H1 (cell line): ENCODE data around the gene DCTN1. TPM values are rescaled to one million over a fixed set of nuclear protein-coding genes. Genes with fewer than 3 reads are reported as not detected.

Source experiments
- CTCF ChIA-PET: fragments of 300-600 bp; sonication (Branson Sonifier 250); formaldehyde crosslinking; loops from one replicate; lab custom pipeline; 2021; ENCODE audit not compliant: partially characterized antibody; lab: Charles Lee
- POLR2A ChIA-PET: fragments of 300-600 bp; sonication (Branson Sonifier 250); formaldehyde crosslinking; loops from one replicate; lab custom pipeline; 2021; ENCODE audit warnings: inconsistent platforms; ENCODE audit not compliant: partially characterized antibody; lab: Charles Lee
- DNase-seq, 2 experiments: peaks; one replicate each; pipeline versions ENCODE4 v3.0.0 to v3.0.0-alpha.2; 2010 to 2022; ENCODE audit warnings: low spot score in 2 of 2, low read depth in 1 of 2, mixed read lengths in 1 of 2
- FAIRE-seq: peaks from 2 replicates; lab custom pipeline; 2011; peaks lifted over from hg19 to GRCh38; lab: Jason Lieb, UNC
- H2AFZ ChIP-seq: 2 replicates; pipeline ENCODE4 v1.8.1; 2012; ENCODE audit warnings: low read length, inconsistent platforms
- H2AK5ac ChIP-seq: 2 replicates; pipeline ENCODE4 v1.6.1; 2013; ENCODE audit warnings: low read depth, low read length
- H2BK120ac ChIP-seq: replicated peaks from 2 replicates; pipeline ENCODE3; 2013; ENCODE audit warnings: low read depth, low read length, inconsistent platforms
- H2BK12ac ChIP-seq: 2 replicates; pipeline ENCODE4 v1.6.1; 2013; ENCODE audit warnings: low read depth, low read length
- H2BK15ac ChIP-seq: 2 replicates; pipeline ENCODE4 v1.6.1; 2013; ENCODE audit warnings: low read length
- H2BK20ac ChIP-seq: 2 replicates; pipeline ENCODE4 v1.6.1; 2013; ENCODE audit warnings: low read length
- H2BK5ac ChIP-seq: 2 replicates; pipeline ENCODE4 v1.6.1; 2013; ENCODE audit warnings: low read depth, low read length
- H3K14ac ChIP-seq: 2 replicates; pipeline ENCODE4 v1.6.1; 2013; ENCODE audit warnings: inconsistent platforms; ENCODE audit not compliant: insufficient read length
- H3K18ac ChIP-seq: 2 replicates; pipeline ENCODE4 v1.6.1; 2013; ENCODE audit warnings: low read length; ENCODE audit errors: extremely low read depth
- H3K23ac ChIP-seq: 2 replicates; pipeline ENCODE4 v1.6.1; 2013; ENCODE audit warnings: inconsistent platforms; ENCODE audit not compliant: insufficient read length
- H3K23me2 ChIP-seq: 2 replicates; pipeline ENCODE4 v1.6.1; 2013; ENCODE audit warnings: low read depth, low read length
- H3K27ac ChIP-seq: 2 replicates; pipeline ENCODE4 v1.6.1; 2011; ENCODE audit warnings: low read depth, low read length, inconsistent platforms
- H3K27me3 ChIP-seq, 4 experiments: replicated peaks in 1 of 4; 1 replicate in 1 of 4; 2 replicates in 3 of 4; pipeline versions ENCODE4 v1.6.1 to v1.8.1; 2011 to 2013; ENCODE audit warnings: low read length in 3 of 4, mild to moderate bottlenecking in 3 of 4, inconsistent platforms in 2 of 4, mixed read lengths in 2 of 4, moderate library complexity in 1 of 4; ENCODE audit not compliant: control insufficient read depth in 3 of 4, insufficient read depth in 3 of 4; ENCODE audit errors: extremely low read depth in 1 of 4
- H3K36me3 ChIP-seq, 4 experiments: 2 replicates each; pipeline versions ENCODE4 v1.6.1 to v1.8.1; 2011 to 2013; ENCODE audit warnings: mild to moderate bottlenecking in 4 of 4, low read length in 3 of 4, moderate library complexity in 2 of 4, control low read depth in 1 of 4, inconsistent platforms in 1 of 4; ENCODE audit not compliant: insufficient read depth in 4 of 4, control insufficient read depth in 2 of 4
- H3K4ac ChIP-seq: replicated peaks from 2 replicates; pipeline ENCODE3; 2013; ENCODE audit warnings: low read length, low read depth, mixed read lengths, inconsistent platforms; ENCODE audit not compliant: insufficient read length
- H3K4me1 ChIP-seq, 4 experiments: replicated peaks in 1 of 4; 1 replicate in 1 of 4; 2 replicates in 3 of 4; pipeline versions ENCODE4 v1.6.1 to v1.8.1; 2011 to 2013; ENCODE audit warnings: low read length in 3 of 4, inconsistent platforms in 2 of 4, mixed read lengths in 1 of 4; ENCODE audit not compliant: insufficient read depth in 4 of 4, control insufficient read depth in 3 of 4
- H3K4me2 ChIP-seq, 2 experiments: 2 replicates each; pipeline versions ENCODE4 v1.6.1 to v1.8.1; 2011 to 2013; ENCODE audit warnings: low read depth in 2 of 2, low read length in 2 of 2, control low read depth in 1 of 2, inconsistent platforms in 1 of 2, mild to moderate bottlenecking in 1 of 2; ENCODE audit not compliant: insufficient read depth in 1 of 2
- H3K4me3 ChIP-seq, 4 experiments: fragments of 200-600, 300-600 bp in 1 of 4; sonication (generic), shearing (Covaris generic), sonication (Bioruptor Twin) in 1 of 4; 2 replicates each; pipeline versions ENCODE4 v1.5.1 to v1.8.1; 2011 to 2016; ENCODE audit warnings: low read length in 4 of 4, low read depth in 3 of 4, control low read depth in 2 of 4, inconsistent platforms in 2 of 4, mild to moderate bottlenecking in 2 of 4, mixed read lengths in 1 of 4, moderate library complexity in 1 of 4; ENCODE audit not compliant: insufficient read depth in 2 of 4; ENCODE audit errors: extremely low read depth in 1 of 4
- H3K56ac ChIP-seq: replicated peaks from 2 replicates; pipeline ENCODE3; 2013; ENCODE audit warnings: low read depth, mild to moderate bottlenecking, mixed read lengths, low read length, inconsistent platforms; ENCODE audit not compliant: insufficient read length
- H3K79me1 ChIP-seq: 2 replicates; pipeline ENCODE4 v1.6.1; 2013; ENCODE audit warnings: low read depth, low read length, control low read depth
- H3K79me2 ChIP-seq, 2 experiments: 2 replicates each; pipeline versions ENCODE4 v1.6.1 to v1.8.1; 2012 to 2013; ENCODE audit warnings: low read length in 2 of 2, mild to moderate bottlenecking in 2 of 2, inconsistent platforms in 1 of 2; ENCODE audit not compliant: insufficient read depth in 2 of 2, control insufficient read depth in 1 of 2
- H3K9ac ChIP-seq, 4 experiments: replicated peaks in 1 of 4; 1 replicate in 1 of 4; 2 replicates in 3 of 4; pipeline versions ENCODE4 v1.6.1 to v1.8.1; 2011 to 2013; ENCODE audit warnings: low read depth in 3 of 4, low read length in 3 of 4, control low read depth in 2 of 4, mild to moderate bottlenecking in 2 of 4, moderate library complexity in 2 of 4, inconsistent platforms in 1 of 4; ENCODE audit errors: extremely low read depth in 1 of 4
- H3K9me3 ChIP-seq, 2 experiments: 2 replicates each; pipeline versions ENCODE4 v1.6.1 to v1.8.1; 2012 to 2013; ENCODE audit warnings: mild to moderate bottlenecking in 2 of 2, moderate library complexity in 2 of 2, control low read depth in 1 of 2, inconsistent platforms in 1 of 2, low read depth in 1 of 2, low read length in 1 of 2, mixed read lengths in 1 of 2; ENCODE audit not compliant: insufficient read depth in 2 of 2
- H4K20me1 ChIP-seq, 2 experiments: replicated peaks in 1 of 2; 2 replicates each; pipeline versions ENCODE3 to v1.8.1; 2011 to 2013; ENCODE audit warnings: inconsistent platforms in 2 of 2, low read length in 2 of 2, mild to moderate bottlenecking in 1 of 2; ENCODE audit not compliant: insufficient read depth in 2 of 2, control insufficient read depth in 1 of 2
- H4K5ac ChIP-seq: 2 replicates; pipeline ENCODE4 v1.6.1; 2013; ENCODE audit warnings: low read length, low read depth, mixed read lengths, inconsistent platforms; ENCODE audit not compliant: insufficient read length
- H4K8ac ChIP-seq: 2 replicates; pipeline ENCODE4 v1.8.0; 2013; ENCODE audit warnings: mild to moderate bottlenecking, moderate library complexity, low read length, inconsistent platforms; ENCODE audit not compliant: insufficient read depth; ENCODE audit errors: extremely low read depth
- H4K91ac ChIP-seq: replicated peaks from 2 replicates; pipeline ENCODE3; 2013; ENCODE audit warnings: low read length, mixed read lengths, inconsistent platforms; ENCODE audit not compliant: insufficient read length
- BACH1 ChIP-seq: IDR thresholded peaks from 2 replicates; pipeline ENCODE4 v1.6.1; 2012; ENCODE audit warnings: low read length, improper control_type of control experiment
- CBX5 ChIP-seq: fragments of 300-800, 300-1000 bp; sonication (generic); IDR thresholded peaks from 2 replicates; pipeline ENCODE4 v1.7.1; 2016; ENCODE audit warnings: antibody characterized with exemption, low read length, low read depth
- CHD1 ChIP-seq: IDR thresholded peaks from 2 replicates; pipeline ENCODE4 v1.6.1; 2012; ENCODE audit warnings: low read depth, low read length, improper control_type of control experiment
- CREB1 ChIP-seq: IDR thresholded peaks from 2 replicates; pipeline ENCODE4 v1.6.1; 2012; ENCODE audit warnings: inconsistent platforms
- FOSL1 ChIP-seq: IDR thresholded peaks from 2 replicates; pipeline ENCODE4 v1.6.1; 2011; ENCODE audit warnings: mild to moderate bottlenecking, low read depth, low read length, moderate library complexity; ENCODE audit not compliant: insufficient read depth
- GTF2F1 ChIP-seq: IDR thresholded peaks from 2 replicates; pipeline ENCODE4 v1.6.1; 2012; ENCODE audit warnings: low read depth, low read length, improper control_type of control experiment, borderline replicate concordance
- HDAC2 ChIP-seq, 2 experiments: fragments of 300-600 bp in 1 of 2; sonication (generic) in 1 of 2; IDR thresholded peaks; 2 replicates each; pipeline ENCODE4 v1.6.1; 2011 to 2012; ENCODE audit warnings: low read depth in 2 of 2, low read length in 2 of 2, mild to moderate bottlenecking in 2 of 2, moderate library complexity in 2 of 2, borderline replicate concordance in 1 of 2, inconsistent platforms in 1 of 2
- JUN ChIP-seq: IDR thresholded peaks from 2 replicates; pipeline ENCODE4 v1.6.1; 2011; ENCODE audit warnings: low read depth, mild to moderate bottlenecking, improper control_type of control experiment, low read length
- JUND ChIP-seq: IDR thresholded peaks from 2 replicates; pipeline ENCODE4 v1.6.1; 2011; ENCODE audit warnings: mild to moderate bottlenecking, improper control_type of control experiment, low read length
- KDM1A ChIP-seq: fragments of 200-600, 300-600 bp; sonication (generic); IDR thresholded peaks from 2 replicates; pipeline ENCODE4 v1.7.1; 2016; ENCODE audit warnings: mild to moderate bottlenecking, low read length, borderline replicate concordance
- KDM4A ChIP-seq: IDR thresholded peaks from one replicate; pipeline ENCODE4 v1.7.1; 2012; ENCODE audit warnings: low read depth, mild to moderate bottlenecking, moderate library complexity, low read length, inconsistent platforms; ENCODE audit not compliant: severe bottlenecking
- SIX5 ChIP-seq: IDR thresholded peaks from 2 replicates; pipeline ENCODE4 v1.6.1; 2011; ENCODE audit warnings: mild to moderate bottlenecking, low read depth, low read length
- TAF1 ChIP-seq: IDR thresholded peaks from 2 replicates; pipeline ENCODE4 v1.6.1; 2011; ENCODE audit warnings: mild to moderate bottlenecking, low read depth, low read length
- TAF7 ChIP-seq: optimal IDR thresholded peaks from 2 replicates; pipeline ENCODE3; 2011; ENCODE audit warnings: low read depth, mild to moderate bottlenecking, inconsistent platforms, low read length, moderate library complexity, borderline replicate concordance
- WGBS, 2 experiments: shearing (Covaris generic) in 1 of 2; methylation state at CpG; one replicate each; pipeline versions ENCODE4 v1.1.6 to v1.1.7; 2013 to 2015; ENCODE audit warnings: low lambda C conversion rate in 2 of 2, mixed read lengths in 2 of 2, inconsistent platforms in 1 of 2, low coverage in 1 of 2, missing lambda C conversion rate in 1 of 2; ENCODE audit not compliant: insufficient replicate concordance in 2 of 2, insufficient coverage in 1 of 2, insufficient read length in 1 of 2; ENCODE audit errors: extremely low coverage in 1 of 2, missing lambda C conversion rate in 1 of 2; 5-methylcytosine and 5-hydroxymethylcytosine counted together
- polyA plus RNA-seq, 7 experiments: library from polyadenylated mRNA; depleted of rRNA in 3 of 7; stranded (reverse) in 5 of 7; unstranded in 2 of 7; fragments of >200 nt in 5 of 7; fragments of 200-250 nt in 2 of 7; gene quantifications; 1 replicate in 5 of 7; 2 replicates in 1 of 7; 4 replicates in 1 of 7; pipeline versions ENCODE4 v1.2.1 to v1.2.3, GENCODE V29; 2011 to 2013; ENCODE audit warnings: missing spikeins in 2 of 7, mixed read lengths in 2 of 7
- total RNA-seq: library from RNA; stranded (reverse); fragmentation: NEBNext Ultra II Directional; extraction: Animal tissue kit (Norgen Biotek cat#: 25700); gene quantifications from 2 replicates; pipeline ENCODE4 v1.2.1, GENCODE V29; 2021

The DCTN1 gene
- total and polyA plus RNA-seq, 2 of the 8 experiments (the other 6 are each of a cell fraction or from before 2014, with no cell fraction given): 105 to 162 TPM

- no peak for FAIRE-seq
- no peak overlapping the region for H3K14ac ChIP-seq
- WGBS, 2 experiments: 92% methylated on average over 19 of the region's 27 CpGs; no CpG with 5 or more reads in 1 of the 2 experiments
- ChIA-PET CTCF (interaction anchor here (0.8 to 1.2 kb wide), 4 partner anchors 17 to 47 kb away, joined by 3 to 4 read pairs (median 3); partner anchors contain the start of genes INO80B and MOGS), POLR2A (interaction anchor here (1.0 kb wide), 2 partner anchors 21 to 30 kb away, joined by 3 read pairs; no protein-coding TSS in a partner anchor)
- no peak overlapping the region for H2BK15ac ChIP-seq
- no peak overlapping the region for H4K91ac ChIP-seq
- no peaks in the 10 kb centered on the region for H3K36me3 ChIP-seq
- H4K8ac ChIP-seq: no peak overlapping the region
- no peaks in the 10 kb centered on the region for H3K9me3 ChIP-seq
- H4K20me1 ChIP-seq: no peaks in the 10 kb centered on the region
- no peak overlapping the region for H2BK12ac ChIP-seq
- H3K4me3 ChIP-seq: no peak overlapping the region
- no peaks in the 10 kb centered on the region for H3K79me2 ChIP-seq
- no peak overlapping the region for H2BK20ac ChIP-seq
- H3K18ac ChIP-seq: no peak overlapping the region
- no peak overlapping the region for H2BK120ac ChIP-seq
- DNase-seq: no peak
- peaks cover 0 to 16% (median 3%) of the 10 kb centered on the region in 4 experiments; a peak in 4 of 7 replicates for H3K4me1 ChIP-seq
- H2AFZ ChIP-seq: no peak overlapping the region
- H3K4ac ChIP-seq: no peak overlapping the region
- no peaks in the 10 kb centered on the region for H3K79me1 ChIP-seq
- H3K9ac ChIP-seq: no peak overlapping the region
- no peak overlapping the region for H3K4me2 ChIP-seq
- no peak overlapping the region for H3K56ac ChIP-seq
- no peak overlapping the region for H3K23ac ChIP-seq
- H3K27ac ChIP-seq: no peak overlapping the region
- H3K27me3 ChIP-seq: 0 out of 7 replicates have a peak, but pooled peaks cover 0 to 2% (median 0%) of the 10 kb centered on the region in 4 experiments
- no peak overlapping the region for H2AK5ac ChIP-seq
- no peak overlapping the region for H4K5ac ChIP-seq
- no peak overlapping the region for H2BK5ac ChIP-seq
- H3K23me2 ChIP-seq: peaks cover 10% of the 10 kb centered on the region
- TF ChIP-seq TAF7 (no peak), BACH1 (no peak), CREB1 (no peak), HDAC2 (IDR thresholded peaks at IDR 0.05; ENCODE audit: borderline replicate concordance in 1 of 2, low read depth in 2 of 2, low read length in 2 of 2) (no peak), KDM1A (no peak), TAF1 (no peak), SIX5 (no peak), GTF2F1 (no peak), JUND (no peak), CBX5 (no peak), KDM4A (no peak), CHD1 (no peak), JUN (no peak), FOSL1 (no peak)
Measured at GRCh38 chr2:74418312-74418711, 38.2 kb upstream of the DCTN1 start.
